ENCODE results near the gene UNC119B. TPM values are rescaled to one million over a fixed set of nuclear protein-coding genes. Genes with fewer than 3 reads are reported as not detected.

Gene UNC119B
- 32.7 and 41.8 TPM in 2 replicates for total RNA-seq

DNA sequence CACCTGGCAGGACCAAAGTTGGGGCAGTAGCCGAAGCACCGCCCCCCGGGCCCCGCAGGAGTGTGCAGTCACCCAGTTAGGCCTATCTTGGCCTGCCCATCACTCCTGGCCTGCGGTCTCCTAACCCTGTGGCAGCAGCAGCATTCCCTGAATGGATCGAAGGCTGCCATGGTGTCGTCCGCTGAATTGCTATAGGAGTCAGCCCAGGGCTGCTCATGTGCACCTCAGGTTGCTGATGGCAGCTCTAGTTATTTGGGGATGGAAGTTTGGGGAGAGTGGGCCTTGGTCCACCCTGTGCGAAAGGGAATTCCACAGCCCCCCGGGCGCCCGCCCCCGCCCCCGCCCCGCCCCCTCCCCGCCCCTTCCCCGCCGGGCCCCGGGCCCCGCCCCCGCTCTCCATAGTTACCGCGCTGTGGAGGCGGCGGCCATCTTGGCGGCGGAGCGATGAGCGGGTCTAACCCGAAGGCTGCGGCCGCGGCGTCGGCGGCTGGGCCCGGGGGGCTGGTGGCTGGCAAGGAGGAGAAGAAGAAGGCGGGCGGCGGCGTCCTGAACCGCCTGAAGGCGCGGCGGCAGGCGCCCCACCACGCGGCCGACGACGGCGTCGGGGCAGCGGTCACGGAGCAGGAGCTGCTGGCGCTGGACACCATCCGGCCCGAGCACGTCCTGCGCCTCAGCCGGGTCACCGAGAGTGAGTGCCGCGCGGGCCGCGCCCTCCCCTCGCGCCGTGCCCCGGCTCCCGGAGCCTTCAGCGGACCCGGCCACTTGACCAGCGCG, at the start of gene UNC119B:
TSS of gene UNC119B (plus strand) at position 428 of the 774 bp plus-strand sequence. CDS start at position 445, 17 bp downstream.

DNA sequence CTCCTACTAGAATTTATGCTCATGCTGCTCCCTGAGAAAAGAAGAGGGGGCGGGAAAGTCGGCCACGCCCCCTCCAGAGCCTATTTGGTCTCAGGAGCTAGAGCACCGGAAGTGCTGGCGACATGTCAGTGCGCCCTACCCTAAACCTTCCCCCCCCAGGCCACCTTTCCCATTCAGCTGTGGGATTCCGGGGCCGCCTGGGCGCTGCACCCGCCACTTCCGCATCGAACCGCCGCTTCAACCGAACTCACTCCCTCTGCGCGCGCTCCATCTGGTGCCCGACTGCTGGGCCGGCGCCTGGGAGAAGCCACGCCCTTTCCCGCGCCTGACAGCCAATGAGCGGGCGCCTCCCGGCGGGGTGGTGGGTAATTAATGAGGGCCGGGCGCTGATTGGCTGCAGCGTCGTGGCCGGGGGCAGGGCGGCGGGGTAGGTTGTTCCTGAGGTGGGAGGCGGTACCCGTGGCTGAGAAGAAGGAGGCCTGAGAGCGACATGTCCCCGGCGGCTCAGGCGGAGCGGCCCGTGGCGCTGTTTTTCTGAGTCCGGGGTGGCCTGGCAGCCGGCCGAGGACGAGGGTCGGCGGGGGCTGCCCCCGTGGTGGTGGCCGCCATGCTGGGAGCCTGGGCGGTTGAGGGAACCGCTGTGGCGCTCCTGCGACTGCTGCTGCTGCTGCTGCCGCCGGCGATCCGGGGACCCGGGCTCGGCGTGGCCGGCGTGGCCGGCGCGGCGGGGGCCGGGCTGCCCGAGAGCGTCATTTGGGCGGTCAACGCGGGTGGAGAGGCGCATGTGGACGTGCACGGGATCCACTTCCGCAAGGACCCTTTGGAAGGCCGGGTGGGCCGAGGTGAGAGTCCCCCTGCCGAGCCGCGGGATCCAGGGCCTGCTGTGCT, 23.3 kb upstream of the UNC119B start, which contains the start of gene MLEC:
TSS of gene MLEC (plus strand) at position 460 of the 888 bp plus-strand sequence. CDS start at position 608, 148 bp downstream.

DNA sequence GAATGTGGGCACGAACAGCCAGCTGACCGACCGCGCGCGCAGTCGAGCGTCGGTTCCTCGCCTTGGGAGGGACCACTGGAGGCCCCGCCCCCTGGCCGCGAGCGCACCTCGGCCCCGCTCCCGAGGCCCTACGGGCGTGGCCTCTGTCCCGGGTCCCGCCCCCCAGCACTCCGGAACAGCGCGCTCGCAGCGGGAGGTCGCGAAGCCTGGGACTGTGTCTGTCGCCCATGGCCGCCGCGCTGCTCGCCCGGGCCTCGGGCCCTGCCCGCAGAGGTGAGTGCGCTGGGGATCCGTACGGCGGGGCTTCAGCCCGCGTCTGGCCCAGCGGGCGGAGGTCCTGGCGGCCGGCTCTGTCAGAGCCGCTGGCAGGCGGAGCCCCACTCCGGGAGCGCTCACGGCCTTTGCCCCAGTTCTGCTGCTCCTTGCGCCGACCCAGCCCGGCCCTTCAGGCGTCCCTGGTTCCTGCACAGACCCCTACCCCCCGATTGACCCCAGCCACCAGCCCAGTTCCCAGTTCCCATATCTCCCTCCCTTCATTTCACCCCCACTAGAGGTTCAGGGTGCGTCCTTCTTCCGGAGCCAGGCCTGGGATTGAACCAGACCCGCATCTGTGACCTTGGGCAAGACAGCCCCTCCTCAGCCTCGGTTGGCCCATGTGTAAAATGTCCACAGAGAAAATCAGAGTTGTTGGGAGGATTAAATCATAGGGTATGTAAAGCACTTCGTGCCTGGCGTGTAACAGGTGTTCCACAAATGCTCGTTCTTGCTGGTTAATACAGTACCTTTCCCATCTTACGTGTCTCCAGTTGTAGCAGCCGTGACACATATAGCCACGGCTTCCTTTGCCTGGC, 15.6 kb downstream of the UNC119B start, which contains the start of gene ACADS:
TSS of gene ACADS (plus strand) at position 168 of the 851 bp plus-strand sequence. CDS start at position 228, 60 bp downstream.

Other genes with a start within 250 kb of the UNC119B start
- gene SRSF9, start 240.7 kb upstream of the UNC119B start, total RNA-seq: 190 and 243 TPM in 2 replicates
- 255 and 301 TPM in 2 replicates for gene DYNLL1, start 214.3 kb upstream of the UNC119B start, total RNA-seq
- gene COQ5, start 181.3 kb upstream of the UNC119B start, total RNA-seq: 30.5 and 33.6 TPM in 2 replicates
- 137 and 223 TPM in 2 replicates for gene RNF10, start 176.1 kb upstream of the UNC119B start, total RNA-seq
- 43.0 and 57.9 TPM in 2 replicates for gene POP5, start 129.1 kb upstream of the UNC119B start, total RNA-seq
- gene CABP1, start 69.8 kb upstream of the UNC119B start, total RNA-seq: 4.2 and 7.2 TPM in 2 replicates
- 229 and 265 TPM in 2 replicates for gene MLEC, start 23.3 kb upstream of the UNC119B start, total RNA-seq
- gene ACADS, start 15.4 kb downstream of the UNC119B start, total RNA-seq: 3.0 and 7.4 TPM in 2 replicates
- gene SPPL3, start 193.9 kb downstream of the UNC119B start, total RNA-seq: 6.5 and 8.5 TPM in 2 replicates